Spleen (tissue), 7 donors: Measurements from ENCODE around the gene HEATR3.

Experiments
- POLR2A ChIP-seq, 3 donors: fragments of 450-650 bp; IDR thresholded peaks; one replicate each; pipeline ENCODE4 v1.5.1; 2017; ENCODE audit warnings: antibody characterized with exemption in 3 of 3, mild to moderate bottlenecking in 1 of 3
- TF ChIP-seq, protein P1 (sequence below), 11 experiments: fragments of 200-600 bp in 7 of 11; fragments of 450-650 bp in 4 of 11; sonication (generic) in 4 of 11; IDR thresholded peaks in 8 of 11; conservative IDR thresholded peaks in 3 of 11; 1 replicate in 7 of 11; 2 replicates in 4 of 11; pipeline versions ENCODE4 v1.4.0 to v1.8.0; 2016 to 2021; ENCODE audit warnings: antibody characterized with exemption in 11 of 11, inconsistent platforms in 4 of 11, mild to moderate bottlenecking in 1 of 11
- donor health status: DM: no; HTN: no; CAD: no; lungs with moderate emphysema.
- donor health status: DM: no; HTN: no; CAD: no.
- donor health status: DM: no; HTN: no; CAD: no.

DNA sequence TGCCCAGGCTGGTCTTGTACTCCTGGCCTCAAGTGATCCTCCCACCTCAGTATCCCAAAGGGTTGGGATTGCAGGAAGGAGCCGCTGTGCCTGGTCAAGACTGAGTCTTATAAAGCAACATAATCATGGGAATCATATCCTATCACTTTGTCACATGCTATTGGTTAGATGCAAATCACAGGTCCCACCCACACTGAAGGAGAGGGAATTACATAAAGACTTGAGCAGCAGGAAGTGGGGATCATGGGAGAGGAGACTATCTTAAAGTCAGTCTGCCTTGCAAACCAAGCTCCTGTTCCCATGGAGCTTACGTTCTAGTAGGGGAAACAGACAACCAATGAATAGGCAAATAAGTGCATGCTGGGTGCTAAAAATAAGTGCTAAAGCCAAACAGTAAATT is 59.0 kb downstream of the HEATR3 start:
- TF ChIP-seq POLR2A (IDR thresholded peaks at IDR 0.05), result no peak
- TF ChIP-seq, protein P1, sequence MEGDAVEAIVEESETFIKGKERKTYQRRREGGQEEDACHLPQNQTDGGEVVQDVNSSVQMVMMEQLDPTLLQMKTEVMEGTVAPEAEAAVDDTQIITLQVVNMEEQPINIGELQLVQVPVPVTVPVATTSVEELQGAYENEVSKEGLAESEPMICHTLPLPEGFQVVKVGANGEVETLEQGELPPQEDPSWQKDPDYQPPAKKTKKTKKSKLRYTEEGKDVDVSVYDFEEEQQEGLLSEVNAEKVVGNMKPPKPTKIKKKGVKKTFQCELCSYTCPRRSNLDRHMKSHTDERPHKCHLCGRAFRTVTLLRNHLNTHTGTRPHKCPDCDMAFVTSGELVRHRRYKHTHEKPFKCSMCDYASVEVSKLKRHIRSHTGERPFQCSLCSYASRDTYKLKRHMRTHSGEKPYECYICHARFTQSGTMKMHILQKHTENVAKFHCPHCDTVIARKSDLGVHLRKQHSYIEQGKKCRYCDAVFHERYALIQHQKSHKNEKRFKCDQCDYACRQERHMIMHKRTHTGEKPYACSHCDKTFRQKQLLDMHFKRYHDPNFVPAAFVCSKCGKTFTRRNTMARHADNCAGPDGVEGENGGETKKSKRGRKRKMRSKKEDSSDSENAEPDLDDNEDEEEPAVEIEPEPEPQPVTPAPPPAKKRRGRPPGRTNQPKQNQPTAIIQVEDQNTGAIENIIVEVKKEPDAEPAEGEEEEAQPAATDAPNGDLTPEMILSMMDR (IDR thresholded peaks at IDR 0.05 in 8 of 11, conservative IDR thresholded peaks at IDR 0.05 in 3 of 11), result no peak
